ENCODE measurements around the gene UBE2J1.

Gene UBE2J1

GRCh38 chr6:89351671-89352277 lies 748 bp downstream of the UBE2J1 start:
- Mint-ChIP-seq H3K27me3 (no peaks in the 10 kb centered on the region), H3K27ac (peak overlapping the region; percentile 97 to 99), H3K9me3 (peaks cover 0 to 4% of the 10 kb centered on the region in 2 donors), H3K4me1 (peaks cover 66% of the 10 kb centered on the region), H3K4me3 (peak overlapping the region; percentile 94 to 98)
- DNase-seq (no peak), ATAC-seq (no peak)

- Mint-ChIP-seq H3K27ac (no peak overlapping the region), H3K4me1 (peaks cover 58% of the 10 kb centered on the region), H3K27me3 (no peaks in the 10 kb centered on the region), H3K9me3 (peaks cover 0 to 4% of the 10 kb centered on the region in 2 donors), H3K4me3 (peak overlapping the region; percentile 94 to 98)
- DNase-seq, result no peak
- ATAC-seq, result no peak
Measured at GRCh38 chr6:89350281-89350966, 2.1 kb downstream of the UBE2J1 start.

GRCh38 chr6:89348372-89348771 lies 4.2 kb downstream of the UBE2J1 start:
- Mint-ChIP-seq H3K9me3 (peaks cover 0 to 4% of the 10 kb centered on the region in 2 donors), H3K27ac (no peak overlapping the region), H3K4me3 (no peak overlapping the region), H3K4me1 (peaks cover 50% of the 10 kb centered on the region), H3K27me3 (no peaks in the 10 kb centered on the region)
- ATAC-seq (no peak), DNase-seq (no peak)

GRCh38 chr6:89347825-89348224 lies 4.7 kb downstream of the UBE2J1 start:
- ATAC-seq (no peak), DNase-seq (no peak)
- H3K4me1 Mint-ChIP-seq, result peaks cover 47% of the 10 kb centered on the region
- peaks cover 0 to 4% of the 10 kb centered on the region in 2 donors for H3K9me3 Mint-ChIP-seq
- H3K27me3 Mint-ChIP-seq, result no peaks in the 10 kb centered on the region
- H3K27ac Mint-ChIP-seq, result no peak overlapping the region
- no peak overlapping the region for H3K4me3 Mint-ChIP-seq

GRCh38 chr6:89346433-89346832 lies 6.1 kb downstream of the UBE2J1 start:
- no peak for DNase-seq
- no peak overlapping the region for H3K4me3 Mint-ChIP-seq
- H3K9me3 Mint-ChIP-seq, result peaks cover 0 to 4% of the 10 kb centered on the region in 2 donors
- no peaks in the 10 kb centered on the region for H3K27me3 Mint-ChIP-seq
- no peak for ATAC-seq
- H3K4me1 Mint-ChIP-seq, result peaks cover 47% of the 10 kb centered on the region
- no peak overlapping the region for H3K27ac Mint-ChIP-seq

GRCh38 chr6:89339565-89339964 lies 13.0 kb downstream of the UBE2J1 start:
- no peak overlapping the region for H3K4me3 Mint-ChIP-seq
- peaks cover 6% of the 10 kb centered on the region for H3K4me1 Mint-ChIP-seq
- no peaks in the 10 kb centered on the region for H3K9me3 Mint-ChIP-seq
- H3K27me3 Mint-ChIP-seq, result no peaks in the 10 kb centered on the region
- DNase-seq (no peak), ATAC-seq (no peak)
- H3K27ac Mint-ChIP-seq, result no peak overlapping the region

GRCh38 chr6:89335164-89335563 lies 17.4 kb downstream of the UBE2J1 start:
- no peak for DNase-seq
- Mint-ChIP-seq H3K4me3 (no peak overlapping the region), H3K27ac (no peak overlapping the region), H3K9me3 (no peaks in the 10 kb centered on the region), H3K4me1 (no peaks in the 10 kb centered on the region), H3K27me3 (no peaks in the 10 kb centered on the region)
- no peak for ATAC-seq

- no peak for ATAC-seq
- no peak overlapping the region for H3K27ac Mint-ChIP-seq
- no peaks in the 10 kb centered on the region for H3K9me3 Mint-ChIP-seq
- no peaks in the 10 kb centered on the region for H3K4me1 Mint-ChIP-seq
- H3K4me3 Mint-ChIP-seq, result no peak overlapping the region
- H3K27me3 Mint-ChIP-seq, result no peaks in the 10 kb centered on the region
- DNase-seq, result no peak
Measured at GRCh38 chr6:89330910-89331309, 21.6 kb downstream of the UBE2J1 start.

GRCh38 chr6:89328976-89329375 lies 23.5 kb downstream of the UBE2J1 start:
- H3K27me3 Mint-ChIP-seq, result no peaks in the 10 kb centered on the region
- no peaks in the 10 kb centered on the region for H3K4me1 Mint-ChIP-seq
- DNase-seq, result no peak
- H3K9me3 Mint-ChIP-seq, result no peaks in the 10 kb centered on the region
- no peak for ATAC-seq
- H3K27ac Mint-ChIP-seq, result no peak overlapping the region
- H3K4me3 Mint-ChIP-seq, result no peak overlapping the region

- H3K27ac Mint-ChIP-seq, result no peak overlapping the region
- H3K4me3 Mint-ChIP-seq, result no peak overlapping the region
- DNase-seq, result no peak
- H3K4me1 Mint-ChIP-seq, result no peaks in the 10 kb centered on the region
- no peak for ATAC-seq
- H3K9me3 Mint-ChIP-seq, result peaks cover 0 to 8% of the 10 kb centered on the region in 2 donors
- H3K27me3 Mint-ChIP-seq, result no peaks in the 10 kb centered on the region
Measured at GRCh38 chr6:89324304-89324703, 28.2 kb downstream of the UBE2J1 start.

- DNase-seq, result no peak
- no peak overlapping the region for H3K27ac Mint-ChIP-seq
- H3K4me1 Mint-ChIP-seq, result no peaks in the 10 kb centered on the region
Measured at GRCh38 chr6:89323511-89323971, 29.0 kb downstream of the UBE2J1 start.

GRCh38 chr6:89321131-89321970 lies 31.2 kb downstream of the UBE2J1 start:
- no peak for ATAC-seq

More at GRCh38 chr6:89323511-89323971, 29.0 kb downstream of the UBE2J1 start:
- Mint-ChIP-seq H3K9me3 (peaks cover 0 to 8% of the 10 kb centered on the region in 2 donors), H3K27me3 (no peaks in the 10 kb centered on the region), H3K4me3 (no peak overlapping the region)
- ATAC-seq, result no peak

GRCh38 chr6:89320012-89320559 lies 32.4 kb downstream of the UBE2J1 start:
- no peaks in the 10 kb centered on the region for H3K4me1 Mint-ChIP-seq
- no peak overlapping the region for H3K27ac Mint-ChIP-seq
- DNase-seq (no peak), ATAC-seq (no peak)
- H3K9me3 Mint-ChIP-seq, result peaks cover 0 to 8% of the 10 kb centered on the region in 2 donors
- H3K27me3 Mint-ChIP-seq, result no peaks in the 10 kb centered on the region
- no peak overlapping the region for H3K4me3 Mint-ChIP-seq

More at GRCh38 chr6:89321131-89321970, 31.2 kb downstream of the UBE2J1 start:
- Mint-ChIP-seq H3K9me3 (peaks cover 0 to 8% of the 10 kb centered on the region in 2 donors), H3K27me3 (no peaks in the 10 kb centered on the region), H3K4me1 (no peaks in the 10 kb centered on the region), H3K27ac (peak overlapping the region in 1 of 2 donors; percentile 64), H3K4me3 (no peak overlapping the region)
- no peak for DNase-seq

GRCh38 chr6:89317067-89317466 lies 35.5 kb downstream of the UBE2J1 start:
- H3K27ac Mint-ChIP-seq, result no peak overlapping the region
- H3K27me3 Mint-ChIP-seq, result no peaks in the 10 kb centered on the region
- H3K4me1 Mint-ChIP-seq, result no peaks in the 10 kb centered on the region
- no peak for ATAC-seq
- no peak overlapping the region for H3K4me3 Mint-ChIP-seq
- peaks cover 0 to 8% of the 10 kb centered on the region in 2 donors for H3K9me3 Mint-ChIP-seq
- no peak for DNase-seq

- no peak for DNase-seq
- Mint-ChIP-seq H3K27me3 (no peaks in the 10 kb centered on the region), H3K27ac (no peak within 1 kb of the TSS), H3K9me3 (peaks cover 0 to 7% of the 10 kb centered on the region in 2 donors), H3K4me1 (no peaks in the 10 kb centered on the region), H3K4me3 (no peak within 1 kb of the TSS)
- ATAC-seq, result no peak
Measured at GRCh38 chr6:89315249-89315885, 37.2 kb downstream of the UBE2J1 start, which contains the start of gene GABRR2. Gene GABRR2 (minus strand): TSS chr6:89315299. CDS start chr6:89315165, 134 bp downstream.
